ENCODE data around the gene AFF2. TPM values are rescaled to one million over a fixed set of nuclear protein-coding genes. Genes with fewer than 3 reads are reported as not detected.
"Not testable (repeated sequence)": the region's sequence is repeated elsewhere in the genome, so short reads cannot be mapped to it uniquely, and the experiment has no call there.

AFF2 gene
- total RNA-seq, 1 experiment from 2014 or later = 1.4 TPM

DNA sequence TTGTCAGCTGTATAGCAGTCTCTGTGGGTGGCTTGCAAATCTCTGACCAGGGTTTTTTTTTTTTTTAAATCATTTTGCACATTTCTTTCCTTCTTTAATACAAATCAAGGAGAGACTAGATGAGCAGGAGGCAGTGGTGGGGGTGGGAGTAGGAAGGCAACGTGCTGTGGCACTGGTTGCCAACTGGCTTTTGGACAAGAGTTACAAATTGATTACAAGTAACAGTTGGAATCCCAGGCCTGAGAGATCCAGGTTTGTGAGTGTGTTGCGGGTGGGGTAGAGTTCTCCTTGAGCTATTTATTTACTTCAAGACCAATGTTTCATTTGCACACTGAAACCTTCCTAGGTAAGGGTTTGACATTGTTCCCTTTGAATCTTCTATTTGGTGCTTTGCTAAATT is 325.3 kb downstream of the AFF2 start:
- DNase-seq (ENCODE audit: low read depth) = no peak

DNA sequence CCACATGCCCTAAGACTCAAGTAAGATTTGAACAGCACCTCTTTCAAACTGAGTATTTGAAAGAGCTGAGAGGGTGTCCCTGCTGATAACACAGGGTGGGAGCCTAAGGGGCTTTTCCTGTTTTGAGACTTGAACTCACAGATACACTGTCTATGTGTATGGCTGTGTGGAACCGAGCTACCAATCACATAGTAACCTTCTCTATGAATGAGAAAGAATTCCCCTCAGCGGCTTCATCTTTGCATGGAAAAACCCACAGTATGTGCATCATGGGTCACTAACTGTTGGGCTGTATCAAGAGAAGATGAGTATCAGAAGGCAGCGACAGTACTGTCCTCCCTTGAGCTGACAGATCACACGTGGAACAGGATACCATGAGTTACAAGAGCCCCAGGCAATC is 336.3 kb downstream of the AFF2 start:
- DNase-seq (ENCODE audit: low read depth) = no peak

DNA sequence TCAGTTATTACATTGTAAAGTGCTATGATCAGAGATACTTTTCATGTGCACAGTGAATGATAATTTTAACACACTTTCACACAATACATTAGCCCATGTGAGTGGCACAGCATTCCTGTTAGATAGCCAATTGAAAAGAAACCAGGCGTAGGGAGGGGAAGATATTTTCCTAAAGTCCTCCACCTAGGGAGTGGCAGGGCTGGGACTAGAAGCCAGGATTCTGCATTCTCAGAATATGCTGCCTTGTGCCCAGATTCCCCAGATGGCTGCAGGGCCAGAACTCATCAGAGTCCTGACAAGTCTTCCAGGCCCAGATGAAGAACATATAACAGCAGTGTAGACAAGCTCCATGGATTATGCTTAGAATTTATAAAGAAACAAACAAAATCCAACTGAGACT is 350.2 kb downstream of the AFF2 start:
- no peak for DNase-seq (ENCODE audit: low read depth)

DNA sequence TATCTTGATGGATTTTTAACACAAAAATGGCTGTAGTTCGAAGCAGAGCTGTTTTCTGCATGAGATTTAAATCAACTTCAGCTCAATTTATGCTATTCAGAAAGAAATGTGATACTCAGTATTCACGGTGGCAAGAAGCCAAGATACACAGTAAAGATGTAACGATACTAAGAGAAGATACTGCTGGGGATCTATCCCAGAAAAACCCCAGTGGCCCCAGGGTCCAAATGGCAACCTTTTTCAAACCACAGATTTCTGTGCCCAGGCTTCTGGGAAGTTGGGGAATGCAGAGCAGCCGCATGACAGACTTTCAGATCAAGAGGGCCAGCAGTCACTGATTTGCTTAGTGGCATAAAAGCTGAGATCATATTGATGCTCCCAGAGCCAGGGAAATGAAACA is 353.9 kb downstream of the AFF2 start:
- DNase-seq (ENCODE audit: low read depth) = peak; percentile 20

DNA sequence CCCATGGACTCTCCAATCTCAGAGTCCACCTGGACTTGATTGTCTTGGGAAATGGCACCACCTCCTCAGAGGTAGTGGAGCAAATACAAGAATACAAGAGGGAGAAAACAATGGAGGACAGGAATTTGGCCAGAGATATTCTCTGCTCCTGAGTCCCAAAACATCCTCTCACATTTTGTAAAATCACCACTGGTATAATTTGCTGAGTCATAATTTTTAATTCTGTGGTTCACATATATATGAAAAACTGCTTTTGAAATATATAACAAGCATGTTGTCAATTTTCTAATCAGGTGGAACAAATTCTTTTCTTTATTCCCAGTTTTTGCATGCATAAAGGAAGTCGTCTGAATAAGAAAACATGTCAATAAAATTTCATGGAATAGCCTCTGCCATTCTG is 356.1 kb downstream of the AFF2 start:
- no peak for DNase-seq (ENCODE audit: low read depth)

DNA sequence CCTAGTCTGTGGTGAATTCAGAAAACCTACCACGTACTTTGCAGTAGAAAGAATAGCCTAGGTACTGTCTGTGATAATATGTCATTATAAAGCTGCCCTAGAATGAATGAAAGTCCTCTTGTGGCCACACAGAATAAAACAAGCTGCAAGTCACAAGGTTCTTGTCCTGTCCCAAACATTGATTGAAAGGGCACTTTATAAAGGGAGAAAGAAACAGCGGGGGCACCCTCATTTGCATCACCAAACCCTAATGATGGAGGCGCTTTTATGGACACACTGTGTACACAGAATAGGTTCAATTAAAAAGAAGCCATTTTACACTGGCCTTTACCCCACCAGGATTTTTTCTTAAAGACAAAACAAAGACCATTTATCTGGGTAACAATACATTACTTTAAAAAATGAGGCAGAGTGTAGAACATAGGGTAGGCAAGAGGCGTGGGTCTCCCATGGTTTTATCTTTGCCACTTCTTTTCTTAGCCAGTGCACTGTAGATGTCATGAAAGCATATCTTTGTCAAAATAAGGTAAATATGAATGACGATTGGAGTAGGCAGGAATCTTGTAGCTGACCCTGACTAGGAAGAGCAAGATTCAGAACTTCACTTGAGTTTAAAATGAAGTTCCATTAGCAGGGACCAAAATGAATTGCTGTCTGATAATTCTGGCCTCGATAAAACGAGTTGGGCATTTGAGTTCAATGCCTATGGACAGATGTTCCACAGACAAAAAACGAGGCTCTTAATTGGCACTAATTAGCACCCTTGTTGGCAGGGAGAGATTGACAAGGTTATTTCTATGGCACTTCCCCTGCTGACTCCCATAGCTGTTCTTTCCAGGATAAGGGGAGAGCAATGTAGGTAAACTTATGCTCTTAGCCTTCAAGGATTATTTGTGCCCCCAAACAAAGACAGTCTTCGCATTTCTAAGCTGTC is 365.1 kb downstream of the AFF2 start:
- no peak for DNase-seq (ENCODE audit: low read depth)

DNA sequence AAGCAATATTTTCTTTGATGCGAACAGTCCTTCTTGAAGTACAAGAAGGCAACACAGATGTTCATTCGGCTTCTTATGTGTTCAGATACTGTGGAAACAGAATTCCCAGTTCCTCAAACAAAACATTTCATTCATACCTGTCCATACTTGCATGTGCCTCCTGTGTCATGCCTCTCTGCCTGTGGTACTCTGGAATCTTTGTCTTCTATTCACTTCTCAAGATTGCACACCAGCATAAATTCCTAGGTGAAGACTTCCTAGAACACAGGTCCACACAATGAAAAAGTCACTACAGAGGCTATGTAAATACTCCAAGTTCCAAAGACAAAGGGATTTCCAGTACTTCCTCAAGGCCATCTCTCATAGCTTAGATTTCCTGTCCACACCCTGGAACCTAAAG is 367.2 kb downstream of the AFF2 start:
- peak; percentile 4 for DNase-seq (ENCODE audit: low read depth)

DNA sequence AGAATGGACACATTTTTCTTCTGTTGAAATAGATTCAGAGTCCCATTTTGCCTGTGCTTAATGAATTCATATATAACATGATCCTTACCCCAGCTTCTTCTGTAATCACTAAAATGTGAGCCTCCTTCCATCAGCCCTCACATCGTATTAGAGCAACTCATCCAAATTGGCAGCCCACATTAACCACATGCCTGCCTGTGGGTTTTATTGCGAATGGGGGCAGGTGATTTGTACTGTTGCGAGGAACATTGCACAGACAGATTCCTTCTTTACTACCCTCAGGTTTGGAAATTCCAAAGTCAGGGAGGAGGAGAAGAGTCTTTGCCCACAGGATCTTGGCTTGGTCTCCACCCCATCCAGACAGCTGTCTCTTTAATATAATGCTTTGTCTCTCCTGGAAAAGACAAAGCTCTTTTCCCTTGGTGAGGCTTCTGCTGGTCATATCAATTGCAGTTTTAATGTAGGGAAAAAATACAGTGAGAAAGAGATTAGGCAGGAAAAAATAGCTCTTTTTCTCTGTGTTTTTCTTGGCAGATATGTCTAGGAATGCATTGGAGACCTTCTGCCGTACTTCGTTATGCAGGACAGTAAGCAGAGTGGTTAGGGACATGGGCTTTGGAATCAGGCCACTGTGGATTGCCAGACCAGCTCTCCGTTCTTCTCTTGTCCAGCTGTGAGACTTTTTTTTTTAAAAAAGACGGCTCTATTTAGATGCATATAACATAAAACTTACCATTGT is 371.2 kb downstream of the AFF2 start:
- DNase-seq (ENCODE audit: low read depth) = peak; percentile 88

DNA sequence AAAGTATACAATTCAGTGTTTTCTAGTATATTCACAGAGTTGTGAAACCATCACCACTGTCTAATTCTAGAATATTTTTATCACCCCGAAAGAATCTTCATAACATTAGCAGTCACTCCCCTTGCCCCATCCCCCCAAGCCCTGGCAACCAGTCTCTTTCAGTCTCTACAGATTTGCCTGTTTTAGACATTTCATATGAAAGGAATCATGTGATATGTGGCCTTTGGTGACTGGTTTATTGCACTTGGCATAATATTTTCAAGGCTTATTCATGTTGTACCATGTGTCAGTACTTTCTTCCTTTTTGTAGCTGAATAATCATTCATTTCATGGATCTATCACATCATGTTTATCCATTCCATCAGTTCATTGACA is 371.7 kb downstream of the AFF2 start:
- no peak for DNase-seq (ENCODE audit: low read depth)

DNA sequence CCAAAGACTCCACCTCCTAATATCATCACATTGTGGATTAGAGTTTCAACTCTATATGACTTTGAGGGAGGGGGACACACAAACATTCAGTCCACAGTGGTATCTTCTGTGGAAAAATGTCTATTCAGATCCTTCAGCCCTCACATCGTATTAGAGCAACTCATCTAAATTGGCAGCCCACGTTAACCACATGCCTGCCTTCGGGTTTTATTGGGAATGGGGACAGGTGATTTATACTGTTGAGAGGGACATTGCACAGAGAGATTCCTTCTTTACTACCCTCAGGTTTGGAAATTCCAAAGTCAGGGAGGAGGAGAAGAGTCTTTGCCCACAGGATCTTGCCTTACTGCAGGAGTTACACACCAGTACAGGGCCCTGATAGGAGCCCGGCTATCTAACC is 372.5 kb downstream of the AFF2 start:
- DNase-seq (ENCODE audit: low read depth) = no peak

DNA sequence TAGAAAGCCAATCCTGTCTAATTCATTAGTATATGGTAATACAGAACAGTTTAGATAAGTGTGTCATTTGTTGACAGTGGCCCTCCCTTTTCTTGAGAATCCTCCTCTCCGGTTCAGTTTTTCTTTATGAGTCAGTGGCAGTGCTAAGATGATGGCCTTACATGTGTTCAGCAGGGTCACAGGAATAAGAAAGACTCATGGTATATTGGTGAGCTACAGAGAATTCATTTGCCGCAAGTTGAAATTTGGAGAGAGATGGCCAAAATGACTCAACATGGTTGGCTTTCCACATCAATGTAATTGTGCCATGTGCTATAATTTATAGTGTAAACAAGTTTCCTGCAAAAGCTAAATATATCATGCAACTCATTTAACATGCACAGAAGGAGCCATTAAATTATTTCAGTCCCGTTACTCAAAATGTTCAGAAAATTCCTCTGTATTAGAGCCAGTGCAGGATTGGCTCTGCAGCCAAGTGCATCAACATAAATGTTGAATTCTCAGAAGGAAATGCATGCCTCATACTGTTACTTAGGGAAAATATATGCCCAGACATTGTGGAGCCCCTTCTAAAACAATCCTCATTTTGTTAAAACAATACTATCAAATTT is 374.3 kb downstream of the AFF2 start:
- DNase-seq (ENCODE audit: low read depth) = peak; percentile 33

DNA sequence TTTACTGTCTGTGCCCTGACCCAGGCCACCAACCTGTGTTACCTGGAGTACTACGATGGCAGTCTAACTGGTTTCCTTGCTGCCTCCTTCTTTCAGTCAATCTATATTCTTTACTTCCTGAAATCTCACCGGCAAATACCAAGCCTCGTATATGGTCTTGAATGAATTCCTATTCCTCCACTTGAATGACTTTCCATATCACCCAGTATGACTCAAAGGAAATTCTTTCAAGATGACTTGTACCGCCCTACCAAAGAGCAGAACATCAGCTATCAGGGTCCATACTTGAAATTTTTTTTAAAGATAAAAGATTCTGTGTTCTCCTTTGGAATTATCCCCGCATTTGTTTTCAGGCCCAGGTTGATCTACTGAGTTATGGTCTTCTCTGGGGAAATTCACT is 378.0 kb downstream of the AFF2 start:
- DNase-seq (ENCODE audit: low read depth) = peak; percentile 88

DNA sequence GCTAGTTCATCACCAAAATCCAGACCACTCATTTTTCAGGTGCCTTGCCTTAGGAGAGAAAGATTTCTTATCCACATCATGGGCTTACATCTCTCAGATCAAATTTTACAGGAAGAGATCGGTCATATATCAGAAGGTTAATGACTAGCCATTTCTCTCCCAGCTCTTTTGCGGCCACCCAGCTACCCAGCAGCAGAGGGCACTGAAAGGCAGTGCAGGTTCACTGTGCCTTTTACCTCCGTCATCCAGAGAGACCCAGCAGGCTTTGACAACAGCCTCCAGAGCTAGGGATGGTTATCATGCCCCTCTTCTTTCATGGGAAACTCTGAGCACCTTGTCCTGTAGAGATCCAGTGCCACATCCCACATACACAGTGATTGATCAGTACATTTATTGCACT is 384.8 kb downstream of the AFF2 start:
- no peak for DNase-seq (ENCODE audit: low read depth)

DNA sequence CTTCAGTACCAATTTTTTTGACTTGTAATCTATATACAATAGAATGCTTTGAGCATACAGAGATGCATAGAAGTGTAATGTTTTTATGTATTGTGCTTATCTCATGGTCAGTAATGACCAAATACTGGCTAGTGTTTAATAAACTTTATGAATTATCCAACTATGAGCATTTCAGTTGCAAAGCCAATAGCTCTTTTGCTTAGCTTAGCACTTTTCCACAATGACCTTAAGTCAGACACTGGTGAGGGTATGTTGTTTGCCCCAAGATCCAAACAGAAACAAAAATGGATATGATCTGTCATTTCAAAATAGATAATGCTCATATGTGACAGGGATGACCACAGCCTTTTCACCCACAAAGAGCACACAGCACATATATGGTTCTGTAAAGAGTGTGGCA is 393.0 kb downstream of the AFF2 start:
- DNase-seq (ENCODE audit: low read depth) = no peak

DNA sequence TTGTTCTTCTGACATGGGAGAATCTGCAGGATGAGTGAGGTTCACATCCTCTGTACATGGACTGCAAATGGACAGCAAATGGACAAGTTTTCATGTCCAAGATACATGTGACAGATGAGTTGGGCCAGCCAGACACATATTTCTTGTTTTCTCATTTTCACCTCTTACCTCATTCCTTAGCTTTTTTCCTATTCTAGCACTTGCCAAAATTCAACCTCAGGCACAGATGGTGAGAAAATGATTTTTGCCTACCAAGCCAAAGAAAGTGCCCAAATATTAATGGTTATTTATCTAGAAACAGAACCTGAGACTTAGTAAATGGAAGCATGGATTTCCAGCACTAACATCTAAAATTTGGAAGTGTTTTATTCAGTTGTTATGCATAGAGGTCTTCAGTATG is 402.2 kb downstream of the AFF2 start:
- DNase-seq (ENCODE audit: low read depth) = no peak

DNA sequence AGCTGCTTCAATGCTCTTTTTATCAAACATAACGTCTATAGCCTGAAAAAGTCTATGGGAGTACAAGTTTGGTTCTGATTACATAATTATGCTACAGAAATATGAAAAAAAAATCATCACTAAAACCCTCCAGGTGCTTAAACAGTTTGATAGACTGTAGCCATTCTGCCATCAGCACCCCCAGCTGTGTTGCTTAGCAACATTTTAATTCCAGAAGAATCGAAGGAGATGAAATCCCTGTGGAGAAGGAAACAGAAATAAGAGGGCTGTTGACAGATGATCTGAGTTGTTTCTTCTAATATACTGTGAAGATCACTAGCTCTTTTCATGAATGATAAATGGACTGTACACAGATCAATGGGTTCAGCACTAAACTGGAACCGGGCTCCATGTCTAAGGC is 402.8 kb downstream of the AFF2 start:
- no peak for DNase-seq (ENCODE audit: low read depth)

DNA sequence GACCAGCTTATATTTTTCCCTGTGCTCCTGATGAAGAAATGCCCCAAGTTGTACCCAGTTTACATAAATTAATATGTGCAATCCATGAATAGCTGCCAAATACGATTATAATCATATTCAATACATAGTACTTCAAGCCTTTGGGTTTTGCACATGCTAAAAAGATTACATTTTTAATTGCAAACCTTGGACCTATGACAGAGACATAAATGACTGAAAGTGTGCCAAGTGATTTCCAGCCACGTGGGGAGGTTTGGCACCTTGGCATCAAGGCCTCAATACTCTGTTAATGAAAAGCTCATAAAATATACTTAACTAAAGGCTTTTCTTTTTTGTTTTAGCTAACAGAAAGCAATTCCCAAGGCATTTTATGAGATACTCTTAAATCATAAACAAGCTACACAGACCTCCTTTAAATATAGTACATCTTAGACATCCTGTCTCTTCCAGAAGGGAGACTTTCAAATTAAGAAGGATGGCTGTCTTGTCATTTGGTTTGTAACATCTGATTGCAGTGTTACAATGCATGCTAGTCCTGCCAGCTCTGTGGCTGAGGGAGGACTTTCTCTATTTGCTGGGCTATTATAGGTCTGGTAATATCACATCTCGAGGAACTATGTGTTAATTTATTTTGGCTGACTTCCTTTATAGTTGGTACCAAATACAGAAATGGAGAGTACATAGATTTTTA is 404.1 kb downstream of the AFF2 start:
- no peak for DNase-seq (ENCODE audit: low read depth)

DNA sequence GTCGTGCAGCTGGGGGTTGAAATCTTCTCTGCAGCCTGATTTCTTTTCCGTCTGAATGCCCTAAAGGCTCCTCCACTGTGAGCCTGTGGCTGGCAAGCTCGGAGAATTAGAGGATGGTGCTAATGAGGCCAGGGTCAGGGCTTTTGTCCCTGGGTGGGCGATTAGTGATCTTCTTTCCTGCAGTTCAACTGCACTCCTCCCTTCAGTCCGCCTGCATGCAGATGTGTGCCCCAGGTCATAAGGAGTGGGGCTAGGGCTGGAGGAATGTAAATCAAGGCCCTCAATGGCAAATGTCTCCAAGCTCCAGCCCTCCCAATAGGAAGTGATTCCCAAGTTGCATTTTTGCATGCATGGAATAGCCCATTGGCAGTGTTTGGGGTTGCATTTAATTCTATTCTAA is 405.0 kb downstream of the AFF2 start:
- no peak for DNase-seq (ENCODE audit: low read depth)

DNA sequence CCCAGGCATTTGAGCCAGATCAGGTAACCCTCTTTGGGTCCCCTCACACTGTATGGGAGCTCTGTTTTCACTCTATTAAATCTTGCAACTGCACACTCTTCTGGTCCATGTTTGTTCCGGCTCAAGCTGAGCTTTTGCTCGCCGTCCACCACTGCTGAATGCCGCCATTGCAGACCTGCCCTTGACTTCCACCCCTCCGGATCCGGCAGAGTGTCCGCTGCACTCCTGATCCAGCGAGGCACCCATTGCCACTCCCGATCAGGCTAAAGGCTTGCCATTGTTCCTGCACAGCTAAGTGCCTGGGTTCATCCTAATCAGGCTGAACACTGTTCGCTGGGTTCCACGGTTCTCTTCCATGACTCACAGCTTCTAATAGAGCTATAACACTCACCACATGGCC is 406.2 kb downstream of the AFF2 start:
- not testable (repeated sequence) for DNase-seq (ENCODE audit: low read depth)

DNA sequence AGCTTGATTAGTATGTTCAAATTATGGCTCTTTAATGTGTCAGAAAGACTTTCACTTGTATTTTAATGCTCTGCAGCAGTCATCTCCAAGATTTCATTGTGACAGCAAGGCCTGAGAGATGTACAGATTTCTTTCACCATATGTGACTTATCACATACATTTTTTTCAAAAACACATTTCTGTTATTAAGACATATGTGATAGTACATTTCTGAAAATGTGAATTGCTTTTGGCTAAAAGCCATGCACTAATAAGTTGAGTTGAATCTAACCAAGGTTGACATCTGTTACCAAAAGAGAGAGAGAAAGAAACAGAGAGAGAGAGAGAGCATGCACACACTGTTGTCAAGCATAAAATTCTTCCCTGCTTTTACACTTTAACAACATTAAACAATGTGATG is 409.3 kb downstream of the AFF2 start:
- DNase-seq (ENCODE audit: low read depth) = no peak

DNA sequence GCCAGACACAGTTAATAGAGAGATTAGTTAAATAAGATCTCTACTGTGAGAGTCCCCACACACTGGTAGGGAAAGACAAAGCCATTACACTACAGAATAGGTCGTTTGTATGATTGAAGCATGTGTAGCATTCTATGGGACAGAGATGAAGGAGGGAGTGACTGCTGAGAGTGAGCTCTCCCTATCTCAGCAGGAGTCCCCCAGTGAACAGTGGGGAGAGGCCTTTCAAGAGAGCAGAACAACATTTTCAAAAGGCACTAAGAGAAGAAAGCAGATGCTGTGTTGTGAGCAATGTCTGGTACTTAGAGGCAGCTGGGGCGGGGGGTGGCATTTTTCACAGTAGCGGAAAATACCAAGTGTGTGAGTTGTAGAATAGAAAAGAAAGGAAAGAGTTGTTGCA is 413.6 kb downstream of the AFF2 start:
- DNase-seq (ENCODE audit: low read depth) = no peak

DNA sequence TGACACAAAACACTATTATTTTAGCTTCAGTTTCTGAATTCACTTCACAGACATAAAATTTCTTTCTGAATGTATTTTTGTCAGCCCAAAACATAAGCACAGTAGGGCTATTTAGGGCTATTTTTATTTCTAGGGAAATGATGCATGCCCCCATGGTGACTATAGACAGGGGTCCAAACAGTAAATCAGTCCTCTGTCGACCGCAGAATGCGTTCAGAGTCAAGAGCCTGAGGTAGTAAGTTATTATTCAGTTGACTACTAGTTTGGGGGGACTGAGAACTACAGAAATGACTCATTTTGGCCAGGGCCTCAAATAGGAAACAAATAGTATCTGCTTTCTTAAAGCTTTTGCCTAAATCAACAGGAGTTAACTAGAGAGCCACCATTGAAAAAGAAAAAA is 414.4 kb downstream of the AFF2 start:
- no peak for DNase-seq (ENCODE audit: low read depth)

Measured in HT1080 (cell line).